Measurements from ENCODE around the gene SOX13.

The SOX13 gene

DNA sequence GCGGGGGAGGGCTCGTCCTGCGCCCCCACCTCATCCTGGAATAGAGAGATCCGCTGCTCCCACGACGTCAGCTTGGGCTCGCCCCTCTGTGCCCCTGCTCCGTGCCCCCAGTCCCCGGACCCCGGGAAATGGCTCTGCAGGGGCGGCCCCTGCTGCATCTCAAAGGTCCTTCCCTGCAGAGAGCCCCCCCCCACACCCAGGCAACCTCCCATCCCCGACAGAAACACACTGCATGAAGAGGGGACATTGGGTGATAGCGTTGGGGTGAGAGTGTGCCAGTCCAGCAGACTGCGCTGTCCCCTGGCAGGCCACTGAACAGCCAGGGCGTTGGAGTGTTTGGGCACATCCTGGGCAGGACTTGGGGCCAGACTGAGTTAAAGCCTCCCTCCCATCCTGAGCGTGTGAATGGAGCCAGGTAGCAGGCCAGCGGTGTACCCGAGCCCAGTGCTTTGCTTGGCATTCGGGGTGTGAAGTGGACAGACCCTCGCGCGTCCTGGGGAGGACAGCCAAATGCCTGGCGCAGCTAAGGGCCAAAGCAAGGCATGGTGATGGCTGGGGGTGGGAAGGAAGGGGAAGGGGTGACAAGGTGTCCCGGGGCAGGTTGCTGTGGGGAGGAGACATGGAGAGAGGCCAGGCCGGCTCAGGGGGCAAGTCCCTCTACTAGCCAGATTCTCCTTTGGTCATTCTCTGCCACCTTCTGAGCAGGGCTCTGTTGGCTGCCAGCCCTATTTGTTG, 79.6 kb downstream of the SOX13 start:
- DNase-seq (ENCODE audit: low spot score) = no peak

DNA sequence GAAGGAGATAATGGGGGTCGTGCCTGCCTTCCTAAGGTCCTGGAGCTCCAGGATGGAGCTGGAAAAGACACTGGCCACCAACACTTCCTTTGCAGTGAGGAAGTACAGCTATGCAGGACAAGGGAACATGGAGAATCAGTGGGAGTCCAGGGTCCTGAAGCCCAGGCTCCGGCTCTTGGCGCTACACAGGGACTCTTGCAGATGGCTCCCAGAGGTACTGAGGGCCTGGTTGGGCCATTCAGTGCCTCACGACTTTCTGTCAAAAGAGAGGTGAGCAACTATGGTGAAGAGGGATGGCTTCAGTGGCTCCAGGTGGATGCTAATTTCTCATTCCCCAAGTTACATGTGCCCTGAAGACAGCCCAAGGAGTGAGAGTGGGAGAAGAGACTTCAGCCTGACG, 80.8 kb downstream of the SOX13 start:
- no peak for DNase-seq (ENCODE audit: low spot score)

DNA sequence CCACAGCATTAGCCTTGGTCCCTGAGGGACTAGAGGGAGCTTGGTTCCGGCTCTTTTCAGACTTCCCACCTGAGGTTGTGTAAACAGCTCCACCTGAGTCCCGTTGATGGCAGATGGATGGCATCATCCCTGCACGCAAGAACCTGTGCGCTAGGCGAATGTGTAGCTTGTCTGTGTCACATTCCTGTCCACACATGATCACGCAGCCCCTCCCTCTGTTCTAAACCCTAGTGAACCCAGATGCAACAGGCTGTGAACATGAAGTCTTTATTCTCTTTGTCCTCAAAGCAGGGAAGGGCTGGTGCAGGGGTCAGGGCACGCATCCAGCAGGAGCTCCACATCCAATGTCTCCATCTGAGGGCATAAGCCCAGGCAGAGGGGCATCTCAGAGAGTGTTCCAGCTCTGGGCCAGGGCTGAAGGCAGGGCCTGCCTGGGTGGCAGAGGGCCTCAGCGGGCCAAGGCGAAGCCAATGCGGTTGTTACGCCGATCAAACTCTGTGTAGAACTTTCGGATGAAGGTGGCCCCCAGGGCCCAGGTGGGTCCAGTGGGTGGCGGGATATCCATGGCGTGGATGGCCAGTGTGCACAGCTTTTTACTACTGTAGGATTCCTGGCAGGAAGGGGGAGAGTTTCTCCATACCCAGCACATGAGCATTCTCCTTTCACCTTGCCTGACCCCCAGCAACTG, 81.8 kb downstream of the SOX13 start:
- no peak for DNase-seq (ENCODE audit: low spot score)

DNA sequence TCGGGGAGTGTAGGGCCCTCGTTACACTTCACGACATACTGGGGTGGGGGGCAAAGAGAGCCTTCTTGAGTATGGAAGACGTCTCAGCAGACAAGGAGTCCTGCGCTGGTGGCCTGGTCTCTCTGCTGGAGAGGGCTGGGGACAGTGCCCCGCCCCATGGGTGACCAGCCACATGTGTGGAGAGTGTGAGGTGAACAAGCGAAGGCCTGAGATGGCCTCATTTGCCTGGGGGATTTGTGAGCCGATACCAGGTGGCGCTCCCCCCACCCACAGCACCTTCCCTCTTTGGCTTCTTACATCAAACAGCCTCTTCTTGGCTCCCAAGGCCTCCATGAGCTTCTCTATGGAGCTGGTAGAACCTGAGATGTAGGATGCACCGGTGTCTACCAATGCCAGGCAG, 83.0 kb downstream of the SOX13 start:
- no peak for DNase-seq (ENCODE audit: low spot score)

DNA sequence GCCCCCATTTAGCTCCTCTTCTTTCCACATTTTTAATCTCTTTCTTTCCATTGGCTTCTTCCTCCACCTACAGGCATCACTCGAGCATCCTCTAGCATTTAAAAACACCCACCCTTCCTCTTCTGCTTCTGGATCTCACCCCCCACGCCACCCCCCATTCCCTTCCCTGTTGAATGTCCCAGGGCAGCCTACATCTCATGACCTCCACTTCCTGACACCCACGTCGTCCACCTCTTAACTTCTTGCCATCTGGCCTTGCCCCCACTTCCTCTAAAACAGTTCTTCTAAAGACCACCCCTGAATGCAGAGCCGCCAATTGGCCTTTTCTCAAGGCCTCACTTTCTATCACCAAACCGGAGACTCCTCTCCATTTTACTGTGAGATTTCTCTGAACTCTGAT, 85.0 kb downstream of the SOX13 start:
- DNase-seq (ENCODE audit: low spot score) = peak; percentile 63

DNA sequence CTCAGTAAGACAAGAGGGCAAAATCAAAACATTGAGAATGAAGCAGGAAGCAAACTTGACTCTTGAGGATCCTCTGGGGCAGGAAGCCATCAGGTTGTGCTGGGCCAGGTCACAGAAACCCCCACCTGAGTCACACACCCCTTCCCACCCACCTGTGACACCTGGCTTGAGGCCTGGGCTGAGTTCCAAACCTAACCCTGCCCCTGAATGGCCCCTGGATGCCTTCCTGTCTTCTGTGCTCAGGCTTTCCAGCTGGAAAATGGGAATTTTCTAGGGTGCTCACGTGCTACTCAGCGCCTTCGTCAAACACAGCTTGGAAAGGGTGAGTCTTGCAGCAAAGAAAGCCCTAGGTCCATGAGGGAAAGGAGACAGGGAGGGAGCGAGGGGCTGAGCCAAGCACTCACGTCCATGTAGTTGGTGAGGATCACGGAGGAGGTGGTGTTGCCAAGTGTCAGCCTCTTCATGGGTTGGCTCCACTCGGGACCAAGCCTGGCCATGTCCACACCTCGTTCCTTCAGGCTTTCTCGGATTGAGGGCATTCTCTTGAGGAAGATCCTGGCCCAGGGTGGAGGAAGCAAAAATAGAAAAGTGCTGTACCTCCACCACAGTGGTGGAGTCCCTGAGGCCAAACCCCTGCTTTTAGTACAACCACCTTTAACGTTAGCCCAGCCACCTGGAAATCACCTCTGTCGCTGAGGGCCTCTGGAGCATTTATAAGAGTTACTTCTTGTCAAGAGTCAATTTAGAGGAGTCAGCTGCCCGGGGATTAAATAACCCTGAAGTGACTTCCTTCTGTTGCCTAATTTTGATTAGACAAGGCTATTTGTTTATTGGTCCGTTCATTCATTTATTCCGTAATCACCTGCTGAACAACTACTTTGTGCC, 88.9 kb downstream of the SOX13 start:
- DNase-seq (ENCODE audit: low spot score) = no peak

DNA sequence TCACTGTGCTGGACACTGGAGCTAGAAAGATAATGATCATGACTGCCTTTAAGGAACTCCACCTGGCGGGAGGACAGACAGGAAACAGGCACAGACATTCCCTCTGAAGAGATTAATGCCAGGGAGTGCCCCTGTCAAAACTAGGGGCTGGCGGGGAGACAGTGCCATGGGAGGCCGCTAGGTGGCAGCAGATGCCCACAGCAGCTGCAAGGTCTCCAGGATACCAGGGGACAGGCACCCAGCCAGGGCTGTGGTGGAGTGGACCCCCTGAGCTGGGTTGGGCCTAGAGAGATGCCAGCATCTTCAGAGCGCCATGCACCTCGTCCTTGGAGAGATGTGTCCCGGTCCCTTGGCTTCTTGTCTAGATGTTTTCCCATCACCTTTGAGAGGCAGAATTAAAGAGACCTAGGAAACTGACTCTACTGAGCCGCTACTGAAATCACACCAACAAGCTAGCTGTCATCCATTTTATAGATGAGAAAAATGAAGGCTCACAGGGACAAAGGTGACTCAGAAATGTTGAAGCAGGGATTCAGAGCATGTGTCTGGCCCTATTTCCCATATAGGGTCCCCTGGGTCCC, 89.7 kb downstream of the SOX13 start:
- DNase-seq (ENCODE audit: low spot score) = peak; percentile 64

DNA sequence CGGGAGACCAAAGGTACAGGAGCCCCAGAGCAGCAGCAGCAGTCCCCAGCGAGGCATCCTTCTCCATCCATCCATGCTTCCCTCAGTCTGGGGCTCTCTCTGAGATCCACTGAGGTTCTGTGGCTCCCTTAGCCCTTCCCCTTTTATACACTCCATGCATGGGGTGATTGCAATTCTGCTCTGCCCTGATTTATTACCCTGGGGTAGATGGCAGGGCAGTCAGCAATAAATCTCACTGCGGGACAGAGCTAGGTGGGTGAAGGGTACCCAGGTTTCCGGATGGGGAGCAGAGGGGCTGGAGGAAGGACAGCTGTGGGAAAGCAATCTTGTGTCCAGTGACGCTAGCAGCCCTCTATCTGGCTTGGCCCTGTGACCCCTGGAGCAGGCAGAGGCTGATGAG, 93.3 kb downstream of the SOX13 start, which contains the start of gene REN:
Gene REN, minus strand, starts transcription at position 119 of the 400 bp plus-strand sequence. Its CDS starts 44 bp downstream, at position 75.
- DNase-seq (ENCODE audit: low spot score) = no peak

DNA sequence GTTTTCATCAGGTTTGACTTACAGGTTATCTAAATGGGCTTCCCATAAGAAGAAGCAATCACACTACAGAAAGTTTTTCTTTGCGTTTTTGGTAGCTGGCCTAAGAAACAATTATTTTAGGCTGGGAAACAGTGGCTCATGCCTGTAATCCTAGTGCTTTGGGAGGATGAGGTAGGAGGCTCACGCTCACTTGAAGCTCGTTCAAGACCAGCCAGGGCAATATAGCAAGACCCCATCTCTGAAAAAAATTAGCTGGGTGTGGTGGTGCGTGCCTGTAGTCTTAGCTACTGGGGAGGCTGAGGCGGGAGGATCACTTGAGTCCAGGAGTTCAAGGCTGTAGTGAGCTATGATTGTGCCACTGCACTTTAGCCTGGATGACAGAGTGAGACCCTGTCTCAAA, 94.8 kb downstream of the SOX13 start:
- DNase-seq (ENCODE audit: low spot score) = no peak

DNA sequence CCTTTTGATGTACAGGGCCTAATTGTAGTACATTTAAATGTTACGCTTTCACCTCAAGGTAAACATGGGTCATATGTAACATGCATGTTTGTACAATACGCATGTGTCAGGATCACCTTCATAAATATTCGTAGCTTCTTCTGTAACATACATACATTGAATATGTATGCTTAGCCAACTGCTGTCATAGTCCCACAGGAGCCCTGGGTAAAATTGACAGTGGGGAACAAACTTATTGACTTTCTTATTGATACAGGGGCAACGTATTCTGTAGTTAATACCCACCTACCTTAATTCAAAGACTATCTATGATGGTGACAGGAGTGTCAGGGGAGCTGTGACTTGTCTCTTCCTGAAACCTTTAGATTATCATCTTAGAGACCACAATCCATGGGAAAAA, 96.9 kb downstream of the SOX13 start:
- no peak for DNase-seq (ENCODE audit: low spot score)

DNA sequence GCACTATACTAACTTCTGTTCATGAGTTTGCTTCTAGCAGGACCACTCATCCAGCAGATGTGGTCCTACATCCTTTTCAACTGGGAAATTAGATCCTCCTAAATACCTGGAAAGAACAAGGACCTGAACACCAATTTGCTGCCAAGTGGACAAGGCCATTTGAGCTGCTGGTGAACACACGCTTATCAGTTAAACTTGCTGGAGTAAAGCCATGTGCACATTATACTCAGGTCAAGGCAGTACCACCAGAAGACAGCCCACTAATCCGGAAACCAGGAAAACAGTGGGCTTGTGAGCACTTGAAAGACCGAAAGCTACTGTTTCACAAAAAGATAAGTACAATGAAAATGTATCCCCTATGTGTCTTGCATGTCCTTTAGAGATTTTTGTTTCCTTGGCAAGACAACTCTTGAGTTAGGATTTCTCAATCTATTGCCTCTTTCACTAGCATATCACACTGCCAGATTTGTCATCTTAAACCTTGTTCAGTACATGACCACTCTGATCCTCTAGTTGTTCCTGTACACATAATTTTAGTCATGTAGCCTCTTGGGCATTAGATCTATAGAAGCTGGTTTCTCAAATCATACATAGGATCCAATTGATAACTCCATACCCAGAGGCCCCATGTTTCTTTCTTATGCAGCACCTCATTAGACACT, 97.7 kb downstream of the SOX13 start:
- DNase-seq (ENCODE audit: low spot score) = no peak

DNA sequence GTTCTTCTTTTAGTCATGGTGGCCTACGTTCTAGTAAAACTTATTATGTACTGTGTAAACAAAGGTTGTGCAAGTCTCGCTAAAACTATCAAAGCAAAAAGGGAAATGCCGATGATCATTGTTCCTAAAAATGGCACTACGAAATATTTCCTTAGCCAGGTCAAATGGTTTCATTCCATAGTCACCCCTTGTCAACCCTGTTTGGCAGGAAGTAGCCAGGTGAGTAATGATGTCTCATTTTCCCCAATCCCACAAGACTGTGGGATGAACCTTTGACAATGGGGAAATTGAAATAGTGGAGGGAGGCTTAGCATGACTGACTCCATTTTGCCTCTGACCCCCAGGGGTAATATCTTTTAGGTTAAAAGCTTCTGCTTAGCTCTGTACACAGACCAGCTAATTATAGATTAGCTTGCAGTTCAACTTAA, 98.8 kb downstream of the SOX13 start:
- DNase-seq (ENCODE audit: low spot score) = no peak

DNA sequence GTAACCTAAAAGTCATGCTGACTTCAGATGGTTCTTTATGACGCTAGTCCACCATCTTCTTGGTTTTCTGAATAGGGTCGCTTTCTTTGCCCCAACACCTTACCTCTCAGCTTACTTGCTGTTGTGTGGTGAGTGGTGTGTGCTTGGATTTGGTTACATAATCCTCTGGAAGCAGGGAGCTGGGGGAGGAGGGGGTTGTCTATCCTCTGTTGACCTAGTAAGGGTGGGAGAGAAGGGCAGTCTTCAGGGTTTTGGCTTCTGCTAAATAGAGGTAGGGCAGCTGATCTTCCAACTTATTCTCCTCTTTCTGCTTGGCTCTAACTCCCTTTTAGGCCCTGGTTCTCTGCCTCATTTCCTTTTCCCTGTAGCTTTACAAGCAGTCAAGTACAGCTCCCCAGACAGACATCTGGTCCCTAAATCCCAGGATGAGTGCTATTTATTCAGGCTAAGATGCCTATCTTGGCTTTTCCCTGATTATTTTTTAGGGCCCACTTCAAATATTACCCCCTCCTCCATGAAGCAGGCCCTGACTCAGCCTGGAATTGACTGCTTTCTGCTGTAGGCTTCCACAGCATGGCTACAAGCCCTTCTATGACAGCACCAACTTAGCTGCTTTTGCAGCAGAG, 99.6 kb downstream of the SOX13 start:
- no peak for DNase-seq (ENCODE audit: low spot score)

DNA sequence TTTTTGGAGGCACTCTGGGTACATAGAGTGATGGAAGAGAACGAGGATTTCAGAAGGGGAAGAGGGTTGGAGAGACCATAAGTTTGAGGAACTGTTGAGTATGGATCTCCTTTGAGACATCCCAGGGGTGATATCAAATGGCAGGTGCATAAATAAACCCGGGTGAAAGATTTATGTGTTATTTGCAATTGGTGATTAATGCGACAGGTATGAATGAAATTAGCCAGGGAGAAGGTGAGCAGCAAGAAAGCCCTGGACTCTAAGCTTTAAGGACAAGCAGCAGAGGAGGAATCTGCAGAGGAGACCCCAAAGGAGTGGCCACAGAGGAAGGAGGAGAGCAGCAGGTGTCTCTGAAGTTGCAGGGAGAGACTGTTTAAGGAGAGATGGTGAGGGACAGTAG, 102.0 kb downstream of the SOX13 start:
- no peak for DNase-seq (ENCODE audit: low spot score)

DNA sequence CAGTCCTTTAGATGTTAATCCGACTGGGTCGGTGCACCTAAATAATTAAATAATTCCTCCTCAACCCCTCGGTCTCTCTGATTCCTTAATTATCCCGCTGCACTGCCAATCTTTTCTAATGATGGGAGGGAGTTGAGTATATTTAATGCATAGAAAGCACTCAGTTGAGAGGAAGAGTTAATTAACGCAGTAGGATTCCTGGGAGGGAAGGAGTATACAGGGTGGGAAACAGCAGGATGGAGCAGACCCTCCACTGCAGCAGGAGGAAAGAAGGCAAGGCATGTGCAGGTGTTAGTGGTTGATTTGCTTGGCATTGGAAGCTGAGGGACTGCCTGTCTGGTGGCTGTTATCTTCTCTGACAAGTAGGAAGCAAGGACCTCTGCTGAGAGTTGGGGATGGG, 103.1 kb downstream of the SOX13 start:
- DNase-seq (ENCODE audit: low spot score) = no peak

DNA sequence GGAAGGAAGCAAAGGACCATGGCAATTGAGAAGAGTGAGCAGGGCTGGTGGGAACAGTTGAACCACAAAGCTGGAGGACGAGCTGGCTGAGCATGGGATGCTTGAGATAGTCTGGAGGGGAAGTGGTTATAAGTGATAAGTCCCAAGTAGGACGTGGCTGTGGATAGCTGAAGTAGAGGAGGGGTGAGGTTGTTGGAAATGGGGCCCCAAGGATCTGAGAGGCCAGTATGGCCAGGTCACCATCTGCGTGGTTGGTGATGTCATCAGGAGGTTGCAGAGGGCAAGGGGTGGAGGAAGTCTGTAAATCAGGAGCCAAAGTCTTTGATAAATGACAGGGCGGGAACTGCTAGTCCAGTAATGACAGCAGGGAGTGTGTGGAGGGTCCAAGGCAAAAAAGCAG, 104.2 kb downstream of the SOX13 start:
- DNase-seq (ENCODE audit: low spot score) = no peak

Measured in putamen (tissue), 1 donor.